A549 (cell line): ENCODE data around the gene RTCB. TPM values are rescaled to one million over a fixed set of nuclear protein-coding genes. Genes with fewer than 3 reads are reported as not detected.

Experiments used
- ATAC-seq, 2 experiments: fragments of 200-7000 bp in 1 of 2; fragments of >200 bp in 1 of 2; cut with Nextera tagmentation in 1 of 2; cut with Tn5 transposase in 1 of 2; 3 replicates each; pipeline versions ENCODE4 v1.8.0 to v1.9.1; 2018 to 2020; ENCODE audit warnings: mild to moderate bottlenecking in 1 of 2, moderate library complexity in 1 of 2
- CTCF ChIA-PET: fragments of 300-600 bp; sonication (Branson Sonifier 250); formaldehyde crosslinking; extraction: SDS; loops from one replicate; lab custom pipeline; 2021; ENCODE audit warnings: antibody characterized with exemption, inconsistent platforms; lab: Yijun Ruan, JAX
- POLR2A ChIA-PET: fragments of 350-600 bp; formaldehyde crosslinking; extraction: SDS; loops from one replicate; lab custom pipeline; 2021; ENCODE audit warnings: antibody characterized with exemption, inconsistent platforms; lab: Yijun Ruan, JAX
- DNase-seq, 2 experiments: peaks; one replicate each; pipeline versions ENCODE4 v3.0.0 to v3.0.0-alpha.2; 2011 to 2016; ENCODE audit warnings: low read depth in 1 of 2, low spot score in 1 of 2
- FAIRE-seq: peaks from 2 replicates; lab custom pipeline; 2011; peaks lifted over from hg19 to GRCh38; lab: Jason Lieb, UNC
- H3K27ac ChIP-seq, 2 experiments: fragments of >200 bp; sonication (Bioruptor Twin); formaldehyde crosslinking; 3 replicates each; pipeline ENCODE4 v1.5.1; 2016 to 2017
- H3K4me1 ChIP-seq: fragments of >200 bp; sonication (Bioruptor Twin); formaldehyde crosslinking; 3 replicates; pipeline ENCODE4 v1.6.1; 2016
- H3K4me2 ChIP-seq: fragments of >200 bp; sonication (Bioruptor Twin); formaldehyde crosslinking; 3 replicates; pipeline ENCODE4 v1.6.1; 2016
- H3K4me3 ChIP-seq: fragments of >200 bp; sonication (Bioruptor Twin); formaldehyde crosslinking; 3 replicates; pipeline ENCODE4 v1.5.1; 2016
- H3K9me3 ChIP-seq: fragments of >200 bp; sonication (Bioruptor Twin); formaldehyde crosslinking; 3 replicates; pipeline ENCODE4 v1.6.1; 2016
- CEBPB ChIP-seq, 2 experiments: fragments of >200 bp in 1 of 2; sonication (Bioruptor Twin) in 1 of 2; formaldehyde crosslinking in 1 of 2; IDR thresholded peaks; 2 replicates each; pipeline ENCODE4 v1.6.1; 2012 to 2016
- CHD2 ChIP-seq: fragments of 150-350 bp; IDR thresholded peaks from 2 replicates; pipeline ENCODE4 v1.6.1; 2014; ENCODE audit warnings: low read length; ENCODE audit not compliant: partially characterized antibody
- E2F6 ChIP-seq: IDR thresholded peaks from 2 replicates; pipeline ENCODE4 v1.6.1; 2012; ENCODE audit warnings: low read depth, borderline replicate concordance
- EP300 ChIP-seq, 2 experiments: fragments of >200 bp; sonication (Bioruptor Twin); formaldehyde crosslinking; IDR thresholded peaks; 2 replicates in 1 of 2; 3 replicates in 1 of 2; pipeline ENCODE4 v1.6.1; 2016 to 2017
- FOSB ChIP-seq: fragments of 250-450 bp; sonication (Bioruptor Pico); IDR thresholded peaks from 2 replicates; pipeline ENCODE4 v1.5.0; 2020; ENCODE audit warnings: mild to moderate bottlenecking, moderate library complexity
- FOXS1 ChIP-seq: fragments of 250-450 bp; sonication (Bioruptor Pico); IDR thresholded peaks from 2 replicates; pipeline ENCODE4 v1.5.0; 2020; ENCODE audit warnings: mild to moderate bottlenecking, moderate library complexity
- GATA3 ChIP-seq: IDR thresholded peaks from 2 replicates; pipeline ENCODE4 v1.6.1; 2012; ENCODE audit warnings: borderline replicate concordance
- HEYL ChIP-seq: fragments of 250-450 bp; sonication (Bioruptor Pico); IDR thresholded peaks from 2 replicates; pipeline ENCODE4 v1.8.0; 2021; ENCODE audit warnings: mild to moderate bottlenecking, moderate library complexity
- HOXA7 ChIP-seq: fragments of 250-450 bp; sonication (Bioruptor Pico); IDR thresholded peaks from 2 replicates; pipeline ENCODE4 v1.5.0; 2020; ENCODE audit warnings: mild to moderate bottlenecking, moderate library complexity
- JUNB ChIP-seq: fragments of >200 bp; sonication (Bioruptor Twin); formaldehyde crosslinking; IDR thresholded peaks from 2 replicates; pipeline ENCODE4 v1.6.1; 2016
- KDM1A ChIP-seq: fragments of 200-600 bp; sonication (generic); IDR thresholded peaks from 2 replicates; pipeline ENCODE4 v1.6.1; 2016; ENCODE audit warnings: low read depth, mild to moderate bottlenecking
- KDM5A ChIP-seq: fragments of 200-600 bp; sonication (generic); IDR thresholded peaks from 2 replicates; pipeline ENCODE4 v1.6.1; 2016; ENCODE audit warnings: antibody characterized with exemption, mild to moderate bottlenecking
- MAFK ChIP-seq: fragments of 450-650 bp; IDR thresholded peaks from 2 replicates; pipeline ENCODE4 v1.6.1; 2014; ENCODE audit not compliant: partially characterized antibody
- MYC ChIP-seq: IDR thresholded peaks from 2 replicates; pipeline ENCODE4 v1.6.1; 2012; ENCODE audit warnings: mild to moderate bottlenecking, inconsistent platforms, low read length, improper control_type of control experiment, borderline replicate concordance
- NPAS2 ChIP-seq: fragments of 250-450 bp; sonication (Bioruptor Pico); IDR thresholded peaks from 2 replicates; pipeline ENCODE4 v1.8.0; 2022; ENCODE audit warnings: mild to moderate bottlenecking, moderate library complexity, borderline replicate concordance
- NR3C1 ChIP-seq: fragments of >200 bp; sonication (Bioruptor Twin); formaldehyde crosslinking; IDR thresholded peaks from 3 replicates; pipeline ENCODE4 v1.6.1; 2017
- PHF8 ChIP-seq: fragments of 200-600 bp; sonication (generic); IDR thresholded peaks from 2 replicates; pipeline ENCODE4 v1.6.1; 2016; ENCODE audit warnings: low read depth, mild to moderate bottlenecking, antibody characterized with exemption, moderate library complexity, borderline replicate concordance
- REST ChIP-seq: fragments of 200-600 bp; sonication (generic); IDR thresholded peaks from 2 replicates; pipeline ENCODE4 v1.6.1; 2016; ENCODE audit warnings: antibody characterized with exemption, mild to moderate bottlenecking, moderate library complexity
- TFCP2L1 ChIP-seq: fragments of 250-450 bp; sonication (Bioruptor Pico); IDR thresholded peaks from 2 replicates; pipeline ENCODE4 v1.5.0; 2021; ENCODE audit warnings: mild to moderate bottlenecking
- USF2 ChIP-seq: fragments of 450-650 bp; IDR thresholded peaks from 2 replicates; pipeline ENCODE4 v1.6.1; 2014; ENCODE audit warnings: antibody characterized with exemption
- ZC3H11A ChIP-seq: fragments of 450-650 bp; IDR thresholded peaks from 2 replicates; pipeline ENCODE4 v1.6.1; 2014; ENCODE audit warnings: antibody characterized with exemption, mild to moderate bottlenecking
- ZNF302 ChIP-seq: fragments of 250-450 bp; sonication (Bioruptor Pico); IDR thresholded peaks from 2 replicates; pipeline ENCODE4 v1.9.0; 2021; ENCODE audit warnings: inconsistent platforms, mild to moderate bottlenecking, moderate library complexity
- ZSCAN20 ChIP-seq: fragments of 250-450 bp; sonication (Bioruptor Pico); IDR thresholded peaks from 2 replicates; pipeline ENCODE4 v1.8.0; 2022; ENCODE audit warnings: mild to moderate bottlenecking, moderate library complexity
- WGBS: methylation state at CpG from one replicate; pipeline ENCODE4 v1.1.6; 2017; ENCODE audit errors: missing lambda C conversion rate; 5-methylcytosine and 5-hydroxymethylcytosine counted together
- polyA plus RNA-seq, 4 experiments: library from polyadenylated mRNA; depleted of rRNA in 3 of 4; stranded (reverse); fragments of >200 nt; fragmentation: RNase III in 1 of 4; extraction: RNeasy Plus Mini Kit Qiagen cat#74134 plus additional on column Dnase treatment in 1 of 4; gene quantifications; 2 replicates in 3 of 4; 3 replicates in 1 of 4; pipeline ENCODE4 v1.2.3, GENCODE V29; 2011 to 2017
- TF ChIP-seq, protein P1 (sequence below): fragments of 150-350 bp; IDR thresholded peaks from 2 replicates; pipeline ENCODE4 v1.6.1; 2014; ENCODE audit warnings: low read depth, mild to moderate bottlenecking, low read length
- TF ChIP-seq, protein P2 (sequence below): fragments of >200 bp; sonication (Bioruptor Twin); formaldehyde crosslinking; IDR thresholded peaks from 3 replicates; pipeline ENCODE4 v1.5.1; 2016

Gene RTCB
- polyA plus RNA-seq, 2 of the 4 experiments (the other 2 are of a cell fraction) = 93.3 to 122 TPM

DNA sequence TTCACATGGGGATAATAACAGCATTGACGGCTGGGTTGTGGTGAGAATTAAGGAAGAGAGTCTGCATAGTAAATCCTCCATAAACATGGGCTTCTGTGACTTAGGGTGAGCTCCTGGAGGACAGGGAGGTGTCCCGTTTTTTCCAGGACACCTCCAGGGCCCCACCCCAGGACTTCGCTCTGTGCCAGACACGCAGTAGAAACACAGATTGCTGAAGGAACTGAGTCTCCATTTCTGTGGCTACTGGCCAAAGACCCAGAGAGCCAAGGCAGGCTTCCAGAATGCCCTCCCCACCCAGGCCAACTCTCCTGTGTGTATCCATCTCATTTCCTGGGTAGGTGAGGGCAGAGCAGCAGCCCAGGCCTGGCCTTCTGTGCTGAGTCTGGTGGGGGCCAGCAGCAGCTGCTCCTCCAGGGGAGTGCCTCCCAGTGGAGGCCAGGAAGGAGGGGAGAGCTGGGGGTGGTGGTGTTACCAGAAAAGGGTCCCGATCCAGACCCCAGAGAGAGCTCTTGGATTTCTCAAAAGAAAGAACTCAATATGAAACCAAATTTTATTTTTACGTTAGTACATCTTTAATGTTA lies 63.9 kb downstream of the RTCB start:
- WGBS = 70% methylated on average over 5 of the region's 6 CpGs
- no peak overlapping the region for H3K27ac ChIP-seq
- ATAC-seq (no peak), FAIRE-seq (no peak)
- H3K4me1 ChIP-seq = no peaks in the 10 kb centered on the region
- H3K9me3 ChIP-seq = no peaks in the 10 kb centered on the region
- H3K4me3 ChIP-seq = no peak overlapping the region
- TF ChIP-seq NPAS2 (CRISPR knock-in tag) (no peak), HOXA7 (CRISPR knock-in tag) (no peak), CHD2 (no peak), USF2 (no peak), NR3C1 (no peak), E2F6 (no peak), EP300 (IDR thresholded peaks at IDR 0.05) (no peak), JUNB (no peak), GATA3 (no peak)
- TF ChIP-seq, protein P1, sequence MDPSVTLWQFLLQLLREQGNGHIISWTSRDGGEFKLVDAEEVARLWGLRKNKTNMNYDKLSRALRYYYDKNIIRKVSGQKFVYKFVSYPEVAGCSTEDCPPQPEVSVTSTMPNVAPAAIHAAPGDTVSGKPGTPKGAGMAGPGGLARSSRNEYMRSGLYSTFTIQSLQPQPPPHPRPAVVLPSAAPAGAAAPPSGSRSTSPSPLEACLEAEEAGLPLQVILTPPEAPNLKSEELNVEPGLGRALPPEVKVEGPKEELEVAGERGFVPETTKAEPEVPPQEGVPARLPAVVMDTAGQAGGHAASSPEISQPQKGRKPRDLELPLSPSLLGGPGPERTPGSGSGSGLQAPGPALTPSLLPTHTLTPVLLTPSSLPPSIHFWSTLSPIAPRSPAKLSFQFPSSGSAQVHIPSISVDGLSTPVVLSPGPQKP = no peak
- TF ChIP-seq, all 56 proteins: peak for 0
- POLR2A ChIA-PET = no interaction called here
- DNase-seq = no peak
- no peak overlapping the region for H3K4me2 ChIP-seq
- CTCF ChIA-PET = no interaction called here

DNA sequence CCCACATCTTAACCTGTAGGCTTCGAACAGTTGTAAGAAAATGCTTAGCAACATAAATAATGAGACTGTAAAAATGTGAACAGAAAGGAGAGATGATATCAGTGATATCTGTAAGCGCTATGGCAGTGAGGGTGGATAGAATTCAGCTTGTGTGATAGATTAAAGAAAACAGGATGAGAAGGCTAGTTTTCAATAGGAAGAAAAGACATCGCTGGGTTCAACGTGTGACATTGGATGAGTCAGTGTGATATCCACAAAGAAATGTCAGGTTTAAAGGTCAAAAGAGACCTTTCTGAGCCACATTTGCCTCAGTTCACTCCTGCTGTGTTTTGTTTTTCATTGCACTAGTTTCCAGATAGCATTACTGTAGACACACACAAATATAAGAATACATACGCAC lies 68.1 kb downstream of the RTCB start:
- WGBS = 27% methylated on average over 5 of the region's 5 CpGs

DNA sequence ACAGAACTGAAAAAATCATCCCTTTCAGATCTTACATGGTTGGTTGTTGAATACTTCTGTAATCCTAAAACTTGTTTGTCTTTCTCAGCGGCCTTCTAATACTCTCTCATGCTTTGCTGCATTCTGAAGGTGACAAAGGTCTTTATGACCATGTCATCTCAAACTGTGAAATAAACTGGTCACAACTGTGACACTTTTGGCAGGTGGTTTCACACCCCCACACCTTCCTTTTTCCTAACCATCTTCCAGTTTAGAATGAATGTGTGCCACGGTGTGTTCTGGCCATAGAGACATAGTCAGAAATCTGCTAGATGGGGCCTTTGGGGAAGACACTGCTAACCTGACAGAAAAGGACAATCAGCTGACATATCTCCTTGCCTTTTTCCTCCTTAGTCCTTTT lies 69.1 kb downstream of the RTCB start:
- 34% methylated on average over 2 of the region's 2 CpGs for WGBS
- CTCF ChIA-PET = no interaction called here
- no peak overlapping the region for H3K27ac ChIP-seq
- H3K4me3 ChIP-seq = no peak overlapping the region
- no peak overlapping the region for H3K4me2 ChIP-seq
- no peak for DNase-seq
- ATAC-seq = no peak
- H3K4me1 ChIP-seq = no peaks in the 10 kb centered on the region
- POLR2A ChIA-PET = no interaction called here
- no peaks in the 10 kb centered on the region for H3K9me3 ChIP-seq
- FAIRE-seq = no peak
- TF ChIP-seq REST (no peak), E2F6 (no peak), FOXS1 (CRISPR knock-in tag) (no peak), TFCP2L1 (CRISPR knock-in tag) (no peak), FOSB (CRISPR knock-in tag) (no peak), MYC (no peak), HEYL (CRISPR knock-in tag) (no peak), KDM5A (no peak), ZSCAN20 (CRISPR knock-in tag) (no peak), MAFK (no peak), KDM1A (no peak), GATA3 (no peak), ZC3H11A (no peak), CEBPB (IDR thresholded peaks at IDR 0.05) (no peak)
- TF ChIP-seq, protein P2, sequence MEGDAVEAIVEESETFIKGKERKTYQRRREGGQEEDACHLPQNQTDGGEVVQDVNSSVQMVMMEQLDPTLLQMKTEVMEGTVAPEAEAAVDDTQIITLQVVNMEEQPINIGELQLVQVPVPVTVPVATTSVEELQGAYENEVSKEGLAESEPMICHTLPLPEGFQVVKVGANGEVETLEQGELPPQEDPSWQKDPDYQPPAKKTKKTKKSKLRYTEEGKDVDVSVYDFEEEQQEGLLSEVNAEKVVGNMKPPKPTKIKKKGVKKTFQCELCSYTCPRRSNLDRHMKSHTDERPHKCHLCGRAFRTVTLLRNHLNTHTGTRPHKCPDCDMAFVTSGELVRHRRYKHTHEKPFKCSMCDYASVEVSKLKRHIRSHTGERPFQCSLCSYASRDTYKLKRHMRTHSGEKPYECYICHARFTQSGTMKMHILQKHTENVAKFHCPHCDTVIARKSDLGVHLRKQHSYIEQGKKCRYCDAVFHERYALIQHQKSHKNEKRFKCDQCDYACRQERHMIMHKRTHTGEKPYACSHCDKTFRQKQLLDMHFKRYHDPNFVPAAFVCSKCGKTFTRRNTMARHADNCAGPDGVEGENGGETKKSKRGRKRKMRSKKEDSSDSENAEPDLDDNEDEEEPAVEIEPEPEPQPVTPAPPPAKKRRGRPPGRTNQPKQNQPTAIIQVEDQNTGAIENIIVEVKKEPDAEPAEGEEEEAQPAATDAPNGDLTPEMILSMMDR = no peak

More for the DNA sequence above, 68.1 kb downstream of the RTCB start:
- ChIA-PET CTCF (no interaction called here), POLR2A (no interaction called here)
- H3K4me2 ChIP-seq = no peak overlapping the region
- no peaks in the 10 kb centered on the region for H3K4me1 ChIP-seq
- DNase-seq (no peak), FAIRE-seq (no peak), ATAC-seq (no peak)
- H3K9me3 ChIP-seq = no peaks in the 10 kb centered on the region
- no peak overlapping the region for H3K4me3 ChIP-seq
- TF ChIP-seq ZNF302 (no peak), PHF8 (no peak)
- H3K27ac ChIP-seq = no peak overlapping the region
